HepG2 (cell line): Measurements from ENCODE around the gene RETREG2. TPM values are rescaled to one million over a fixed set of nuclear protein-coding genes. Genes with fewer than 3 reads are reported as not detected.

Experiments
- ATF3 ChIP-seq: sonication (generic); formaldehyde crosslinking; IDR thresholded peaks from 2 replicates; pipeline ENCODE4 v1.4.0; 2020; ENCODE audit warnings: missing genetic modification reagents
- ATF5 ChIP-seq: sonication (generic); formaldehyde crosslinking; IDR thresholded peaks from 2 replicates; pipeline ENCODE4 v1.4.0; 2020; ENCODE audit warnings: mild to moderate bottlenecking, low read depth, missing genetic modification reagents
- EEA1 ChIP-seq: sonication (generic); formaldehyde crosslinking; IDR thresholded peaks from 2 replicates; pipeline ENCODE4 v1.5.1; 2020; ENCODE audit warnings: mild to moderate bottlenecking, missing genetic modification reagents, borderline replicate concordance
- HMG20B ChIP-seq: conservative IDR thresholded peaks from 2 replicates; pipeline ENCODE4 v1.6.1; 2016; ENCODE audit warnings: missing genetic modification reagents, missing compliant biosample characterization
- MAF1 ChIP-seq: sonication (generic); formaldehyde crosslinking; IDR thresholded peaks from 2 replicates; pipeline ENCODE4 v1.5.0; 2020; ENCODE audit warnings: missing genetic modification reagents, borderline replicate concordance
- MYPOP ChIP-seq: sonication (generic); formaldehyde crosslinking; IDR thresholded peaks from 2 replicates; pipeline ENCODE4 v1.8.1; 2023; ENCODE audit warnings: mild to moderate bottlenecking, moderate library complexity, missing genetic modification reagents
- NFAT5 ChIP-seq: sonication (generic); formaldehyde crosslinking; IDR thresholded peaks from 2 replicates; pipeline ENCODE4 v1.4.0; 2020; ENCODE audit warnings: missing genetic modification reagents
- RARG ChIP-seq: sonication (generic); formaldehyde crosslinking; IDR thresholded peaks from 2 replicates; pipeline ENCODE4 v1.4.0; 2020; ENCODE audit warnings: low read depth, mild to moderate bottlenecking, missing genetic modification reagents
- SP2 ChIP-seq: sonication (generic); formaldehyde crosslinking; IDR thresholded peaks from 2 replicates; pipeline ENCODE4 v1.5.1; 2020; ENCODE audit warnings: mild to moderate bottlenecking, missing genetic modification reagents
- ZNF574 ChIP-seq: sonication (generic); formaldehyde crosslinking; IDR thresholded peaks from 2 replicates; pipeline ENCODE4 v1.4.0; 2020; ENCODE audit warnings: missing genetic modification reagents
- polyA plus RNA-seq, 8 experiments: library from polyadenylated mRNA; depleted of rRNA in 3 of 8; stranded (reverse) in 7 of 8; unstranded in 1 of 8; fragments of >200 nt; fragmentation: Illumina TruSeq in 4 of 8; extraction: Trizol in 4 of 8; gene quantifications; 2 replicates each; pipeline versions ENCODE4 v1.2.1 to v1.2.3, GENCODE V29; 2011 to 2016; ENCODE audit warnings: low read depth in 4 of 8, missing spikeins in 1 of 8, mixed read lengths in 1 of 8; ENCODE audit not compliant: insufficient read depth in 1 of 8
- total RNA-seq, 5 experiments: library from RNA; depleted of rRNA; stranded (reverse); fragments of >200 nt; fragmentation: Illumina TruSeq; extraction: Trizol; gene quantifications; 2 replicates each; pipeline ENCODE4 v1.2.3, GENCODE V29; 2016; ENCODE audit warnings: low read depth in 1 of 5

The RETREG2 gene
- total and polyA plus RNA-seq, 2 of the 13 experiments (the other 11 are each of a cell fraction or from before 2014, with no cell fraction given) = 86.0 to 134 TPM

GRCh38 chr2:219229305-219230058, 51.4 kb downstream of the RETREG2 start, which contains the start of the genes ANKZF1 and ATG9A (continued):
- TF ChIP-seq ZNF574 (CRISPR knock-in tag) = peak; percentile 87
- TF ChIP-seq MYPOP (CRISPR knock-in tag) = peak; percentile 80
- TF ChIP-seq MAF1 (CRISPR knock-in tag) = 0 out of 2 replicates have a peak, but pooled peaks have one; percentile 29
- TF ChIP-seq RARG (CRISPR knock-in tag) = no peak
- TF ChIP-seq ATF3 (CRISPR knock-in tag) = peak; percentile 6; the same call in 1 of the 2 replicates
- 0 out of 2 replicates have a peak, but pooled peaks have one; percentile 47 for TF ChIP-seq NFAT5 (CRISPR knock-in tag)
- TF ChIP-seq ATF5 (CRISPR knock-in tag) = peak; percentile 80; the same call in 1 of the 2 replicates
- TF ChIP-seq HMG20B (CRISPR knock-in tag) = peak; percentile 54; the same call in 1 of the 2 replicates
- no peak for TF ChIP-seq EEA1 (CRISPR knock-in tag)
- peak; percentile 100 for TF ChIP-seq SP2 (CRISPR knock-in tag)
